GM12891 (cell line): ENCODE measurements around the gene FNDC11.

Source experiments
- POLR2A ChIP-seq: IDR thresholded peaks from 2 replicates; pipeline ENCODE4 v1.6.1; 2011; ENCODE audit warnings: low read depth, low read length, control low read depth
- POLR2AphosphoS5 ChIP-seq: IDR thresholded peaks from 2 replicates; pipeline ENCODE4 v1.6.1; 2011; ENCODE audit warnings: low read depth, low read length, control low read depth
- SPI1 ChIP-seq: IDR thresholded peaks from 2 replicates; pipeline ENCODE4 v1.6.1; 2011; ENCODE audit warnings: low read depth, low read length, control low read depth

DNA sequence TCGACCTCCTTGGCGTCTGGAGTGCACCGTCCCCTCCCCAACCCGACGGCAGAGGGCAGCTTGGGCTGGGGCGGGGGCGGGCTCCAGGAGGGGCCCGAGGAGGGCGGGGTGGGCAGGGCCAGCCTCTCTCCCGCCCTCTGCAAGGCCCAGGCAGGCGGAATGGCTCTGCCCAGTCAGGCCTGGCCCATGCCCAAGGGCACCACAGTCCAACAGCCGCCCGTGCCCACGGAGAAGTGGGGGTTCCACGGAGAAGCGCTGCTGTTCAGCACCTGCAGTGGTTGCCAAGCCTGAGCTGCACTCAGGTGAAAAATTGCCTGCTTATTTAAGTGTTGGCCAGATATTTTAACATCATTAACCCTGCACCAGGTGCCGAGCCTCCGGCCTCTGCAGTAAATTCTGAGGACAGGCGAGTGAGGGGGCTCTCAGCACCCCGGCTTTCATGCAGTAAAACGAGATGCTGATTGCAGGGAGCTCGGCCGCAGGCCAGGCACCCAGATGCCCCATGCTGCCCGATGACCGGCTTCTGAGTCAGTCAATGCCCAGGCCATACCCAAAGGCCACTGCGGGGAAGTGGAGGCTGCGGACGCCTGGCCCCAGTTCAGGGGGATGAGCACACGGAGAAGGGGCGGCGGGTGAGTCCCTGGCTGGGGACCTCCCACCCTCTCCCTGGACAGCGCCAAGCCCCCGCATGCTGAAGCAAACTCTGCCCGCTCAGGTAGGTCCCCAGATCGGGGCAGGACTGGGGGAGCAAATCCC, 6.1 kb upstream of the FNDC11 start, which contains the start of gene SRMS:
- TF ChIP-seq SPI1 (no peak), POLR2AphosphoS5 (no peak), POLR2A (no peak)
